ENCODE measurements around the gene DAND5. TPM values are rescaled to one million over a fixed set of nuclear protein-coding genes. Genes with fewer than 3 reads are reported as not detected.

DAND5 gene
- polyA plus RNA-seq, 2 of the 4 experiments (the other 2 are of a cell fraction), result 0.12 to 0.21 TPM

- FAIRE-seq, result no peak
Measured at GRCh38 chr19:13011653-13012389, 42.4 kb downstream of the DAND5 start.

GRCh38 chr19:13012390-13012689 is 43.0 kb downstream of the DAND5 start:
- ChIA-PET CTCF (no interaction called here), POLR2A (no interaction called here)
- no peak for FAIRE-seq
- Histone ChIP-seq H3K9me3 (no peaks in the 10 kb centered on the region), H3K27ac (no peak overlapping the region), H3K4me1 (no peaks in the 10 kb centered on the region), H3K4me2 (no peak overlapping the region), H3K4me3 (no peak overlapping the region)
- no peak for ATAC-seq
- DNase-seq (ENCODE audit: low read depth in 1 of 2, low spot score in 1 of 2), result no peak
- 85% methylated on average over 8 of the region's 23 CpGs for WGBS (ENCODE audit: missing lambda C conversion rate)
- TF ChIP-seq HOXB5 (CRISPR knock-in tag; IDR thresholded peaks at IDR 0.05), result no peak
- TF ChIP-seq RCOR1 (IDR thresholded peaks at IDR 0.05; ENCODE audit: low read depth, low read length), result no peak
- TF ChIP-seq KDM1A (IDR thresholded peaks at IDR 0.05; ENCODE audit: low read depth), result no peak
- no peak for TF ChIP-seq EHF (CRISPR knock-in tag; IDR thresholded peaks at IDR 0.05)
- no peak for TF ChIP-seq KDM5A (IDR thresholded peaks at IDR 0.05)
- TF ChIP-seq CTCF (IDR thresholded peaks at IDR 0.05), result no peak
- no peak for TF ChIP-seq MAZ (IDR thresholded peaks at IDR 0.05; ENCODE audit: borderline replicate concordance, low read depth, low read length)
- TF ChIP-seq CBX8 (IDR thresholded peaks at IDR 0.05), result no peak
- TF ChIP-seq HDAC2 (IDR thresholded peaks at IDR 0.05), result no peak

More at GRCh38 chr19:13011653-13012389, 42.4 kb downstream of the DAND5 start:
- Histone ChIP-seq H3K4me3 (no peak overlapping the region), H3K9me3 (no peaks in the 10 kb centered on the region), H3K4me2 (no peak overlapping the region), H3K27ac (no peak overlapping the region), H3K4me1 (no peaks in the 10 kb centered on the region)
- POLR2A ChIA-PET, result no interaction called here
- TF ChIP-seq NPAS2 (CRISPR knock-in tag; IDR thresholded peaks at IDR 0.05; ENCODE audit: borderline replicate concordance) (no peak), SREBF2 (IDR thresholded peaks at IDR 0.05) (no peak)
- no peak for DNase-seq (ENCODE audit: low read depth in 1 of 2, low spot score in 1 of 2)
- CTCF ChIA-PET, result interaction anchor here (2.1 kb wide), 1 partner anchor 49 kb away, joined by 5 read pairs; no protein-coding TSS in a partner anchor
- no peak for ATAC-seq
- WGBS (ENCODE audit: missing lambda C conversion rate), result 94% methylated on average over 42 of the region's 54 CpGs

GRCh38 chr19:13012690-13013608 is 43.6 kb downstream of the DAND5 start:
- DNase-seq (ENCODE audit: low read depth in 1 of 2, low spot score in 1 of 2) (no peak), ATAC-seq (no peak), FAIRE-seq (no peak)
- WGBS (ENCODE audit: missing lambda C conversion rate), result 76% methylated on average over 46 of the region's 52 CpGs
- Histone ChIP-seq H3K9me3 (no peaks in the 10 kb centered on the region), H3K4me2 (no peak overlapping the region), H3K4me1 (no peaks in the 10 kb centered on the region), H3K4me3 (no peak overlapping the region), H3K27ac (no peak overlapping the region)
- POLR2A ChIA-PET, result no interaction called here
- CTCF ChIA-PET, result interaction anchor here (0.8 to 2.8 kb wide), 5 partner anchors 7 to 48 kb away, joined by 3 to 8 read pairs (median 4); no protein-coding TSS in a partner anchor
- TF ChIP-seq HOXB13 (CRISPR knock-in tag; IDR thresholded peaks at IDR 0.05; ENCODE audit: low read depth), result no peak
- TF ChIP-seq MYC (IDR thresholded peaks at IDR 0.05; ENCODE audit: borderline replicate concordance, low read length), result no peak

DNA sequence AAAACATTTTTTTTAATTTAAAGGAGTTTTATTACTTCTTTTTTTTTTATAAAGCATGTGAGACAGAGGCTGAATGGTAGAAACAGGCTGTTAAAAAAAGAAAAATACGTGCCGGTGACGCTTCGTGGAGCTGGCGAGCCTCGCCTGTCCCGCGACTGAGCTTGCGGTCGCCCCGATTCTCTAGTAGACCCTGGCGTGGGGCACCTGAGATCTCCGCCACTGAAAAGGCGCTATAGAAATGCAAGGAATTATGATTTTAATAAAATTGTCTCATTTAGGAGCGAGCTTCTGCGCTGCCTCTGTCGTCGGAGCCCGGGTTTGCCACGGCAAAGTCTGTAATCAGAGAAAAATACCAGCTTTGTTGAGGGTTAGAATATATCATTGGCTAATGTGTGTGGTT is 44.3 kb downstream of the DAND5 start:
- Histone ChIP-seq H3K9me3 (no peaks in the 10 kb centered on the region), H3K4me1 (no peaks in the 10 kb centered on the region), H3K4me3 (no peak overlapping the region), H3K4me2 (no peak overlapping the region), H3K27ac (no peak overlapping the region)
- FAIRE-seq (no peak), ATAC-seq (no peak), DNase-seq (ENCODE audit: low read depth in 1 of 2, low spot score in 1 of 2) (no peak)
- POLR2A ChIA-PET, result no interaction called here
- 95% methylated on average over 20 of the region's 20 CpGs for WGBS (ENCODE audit: missing lambda C conversion rate)
- CTCF ChIA-PET, result interaction anchor here (0.8 to 2.8 kb wide), 5 partner anchors 8 to 48 kb away, joined by 3 to 8 read pairs (median 4); no protein-coding TSS in a partner anchor
- TF ChIP-seq ZNF302 (CRISPR knock-in tag; IDR thresholded peaks at IDR 0.05) (no peak), HDAC2 (IDR thresholded peaks at IDR 0.05) (no peak), JUNB (IDR thresholded peaks at IDR 0.05) (no peak), CBX8 (IDR thresholded peaks at IDR 0.05) (no peak), ESRRA (IDR thresholded peaks at IDR 0.05; ENCODE audit: borderline replicate concordance, low read length) (no peak), FOSL2 (IDR thresholded peaks at IDR 0.05) (no peak), FOSL2 (CRISPR knock-in tag; IDR thresholded peaks at IDR 0.05) (no peak), RNF2 (IDR thresholded peaks at IDR 0.05; ENCODE audit: borderline replicate concordance, low read depth) (no peak), PHF8 (IDR thresholded peaks at IDR 0.05; ENCODE audit: borderline replicate concordance, low read depth) (no peak), MAFK (IDR thresholded peaks at IDR 0.05; ENCODE audit: partially characterized antibody) (no peak), FOXS1 (CRISPR knock-in tag; IDR thresholded peaks at IDR 0.05) (no peak), CTCF (IDR thresholded peaks at IDR 0.05) (no peak), BHLHE40 (IDR thresholded peaks at IDR 0.05; ENCODE audit: low read depth, low read length) (no peak), ZFP36 (IDR thresholded peaks at IDR 0.05; ENCODE audit: borderline replicate concordance, partially characterized antibody) (no peak), JUN (IDR thresholded peaks at IDR 0.05) (no peak), RFX5 (IDR thresholded peaks at IDR 0.05) (no peak)
- TF ChIP-seq, protein P1, sequence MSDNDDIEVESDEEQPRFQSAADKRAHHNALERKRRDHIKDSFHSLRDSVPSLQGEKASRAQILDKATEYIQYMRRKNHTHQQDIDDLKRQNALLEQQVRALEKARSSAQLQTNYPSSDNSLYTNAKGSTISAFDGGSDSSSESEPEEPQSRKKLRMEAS (IDR thresholded peaks at IDR 0.05), result no peak

Measured in A549 (cell line).